Measurements from ENCODE around the gene NFYA.

NFYA gene

GRCh38 chr6:41122373-41122772 lies 49.6 kb downstream of the NFYA start:
- DNase-seq: no peak

GRCh38 chr6:41122918-41123317 lies 50.1 kb downstream of the NFYA start:
- DNase-seq: no peak

- no peak for DNase-seq
These were observed 52.5 kb downstream of the NFYA start for GRCh38 chr6:41125282-41125681.

- no peak for DNase-seq
These were observed 59.5 kb downstream of the NFYA start for GRCh38 chr6:41132254-41132653.

GRCh38 chr6:41135062-41135832 lies 62.5 kb downstream of the NFYA start:
- no peak for DNase-seq

GRCh38 chr6:41136911-41137310 lies 64.1 kb downstream of the NFYA start:
- no peak for DNase-seq

- DNase-seq: no peak
These were observed 75.1 kb downstream of the NFYA start for GRCh38 chr6:41147917-41148316.

Measured in GF-D8 (cell line).